Fibroblast of lung (primary cell): ENCODE results near the gene PRB4. TPM values are rescaled to one million over a fixed set of nuclear protein-coding genes. Genes with fewer than 3 reads are reported as not detected.
"Not testable (repeated sequence)": the region's sequence is repeated elsewhere in the genome, so short reads cannot be mapped to it uniquely, and the experiment has no call there.

Experiments
- DNase-seq, 2 donors: peaks; one replicate each; pipeline versions ENCODE4 v3.0.0 to v3.0.0-alpha.2; 2010; ENCODE audit warnings: low read depth in 2 of 2
- H2AFZ ChIP-seq: 2 replicates; pipeline ENCODE4 v1.5.1; 2012; ENCODE audit warnings: low read length, control low read depth, inconsistent platforms
- H3K27ac ChIP-seq: 2 replicates; pipeline ENCODE4 v1.5.1; 2011; ENCODE audit warnings: low read length, control low read depth; ENCODE audit not compliant: insufficient read depth
- H3K27me3 ChIP-seq: 2 replicates; pipeline ENCODE4 v1.5.1; 2011; ENCODE audit warnings: mild to moderate bottlenecking, low read length; ENCODE audit not compliant: control insufficient read depth, insufficient read depth
- H3K36me3 ChIP-seq: 2 replicates; pipeline ENCODE4 v1.5.1; 2011; ENCODE audit warnings: low read length; ENCODE audit not compliant: control insufficient read depth, insufficient read depth
- H3K4me1 ChIP-seq: 2 replicates; pipeline ENCODE4 v1.5.1; 2011; ENCODE audit warnings: low read length; ENCODE audit not compliant: control insufficient read depth, insufficient read depth; ENCODE audit errors: extremely low read depth
- H3K4me2 ChIP-seq: 2 replicates; pipeline ENCODE4 v1.5.1; 2011; ENCODE audit warnings: low read length, control low read depth; ENCODE audit not compliant: insufficient read depth; ENCODE audit errors: extremely low read depth
- H3K4me3 ChIP-seq, 4 experiments: fragments of 200-600 bp in 1 of 4; sonication (generic) in 1 of 4; replicated peaks in 1 of 4; 2 replicates each; pipeline ENCODE4 v1.5.1; 2011 to 2016; ENCODE audit warnings: low read length in 4 of 4, low read depth in 3 of 4, mild to moderate bottlenecking in 3 of 4, control low read depth in 2 of 4, inconsistent platforms in 1 of 4, mixed read lengths in 1 of 4; ENCODE audit not compliant: insufficient read depth in 1 of 4; ENCODE audit errors: control extremely low read depth in 1 of 4
- H3K79me2 ChIP-seq: 2 replicates; pipeline ENCODE4 v1.5.1; 2012; ENCODE audit warnings: mild to moderate bottlenecking, low read length, inconsistent platforms; ENCODE audit not compliant: control insufficient read depth, insufficient read depth
- H3K9ac ChIP-seq: 2 replicates; pipeline ENCODE4 v1.5.1; 2011; ENCODE audit warnings: mild to moderate bottlenecking, low read length, control low read depth; ENCODE audit not compliant: insufficient read depth
- H3K9me3 ChIP-seq: 2 replicates; pipeline ENCODE4 v1.5.1; 2012; ENCODE audit warnings: low read depth, low read length; ENCODE audit not compliant: control insufficient read depth, insufficient read depth
- H4K20me1 ChIP-seq: 2 replicates; pipeline ENCODE4 v1.5.1; 2011; ENCODE audit warnings: low read length; ENCODE audit not compliant: control insufficient read depth, insufficient read depth; ENCODE audit errors: extremely low read depth
- CTCF ChIP-seq, 2 donors: IDR thresholded peaks in 1 of 2; conservative IDR thresholded peaks in 1 of 2; 1 replicate in 1 of 2; 2 replicates in 1 of 2; pipeline ENCODE4 v1.5.1; 2011 to 2012; ENCODE audit warnings: low read length in 2 of 2, control low read depth in 1 of 2, inconsistent platforms in 1 of 2, low read depth in 1 of 2, mild to moderate bottlenecking in 1 of 2
- EZH2 ChIP-seq: IDR thresholded peaks from 2 replicates; pipeline ENCODE4 v1.5.1; 2012; ENCODE audit warnings: low read length, control low read depth, mild to moderate bottlenecking; ENCODE audit errors: missing control alignments
- polyA minus RNA-seq: library from RNA; depleted of rRNA, polyadenylated mRNA; stranded (reverse); fragments of >200 nt; gene quantifications from 2 replicates; pipeline ENCODE4 v1.2.3, GENCODE V29; 2011; ENCODE audit warnings: low replicate concordance
- polyA plus RNA-seq, 2 donors: library from polyadenylated mRNA; depleted of rRNA in 1 of 2; stranded (reverse) in 1 of 2; unstranded in 1 of 2; fragments of >200 nt; gene quantifications; 2 replicates each; pipeline ENCODE4 v1.2.1, GENCODE V29; 2011 to 2012; ENCODE audit warnings: missing spikeins in 1 of 2
- total RNA-seq: library from RNA; depleted of rRNA; stranded (reverse); fragments of >200 nt; gene quantifications from 2 replicates; pipeline ENCODE4 v1.2.1, GENCODE V29; 2014

PRB4 gene
- total RNA-seq (not detected in 2 replicates), polyA plus RNA-seq (not detected in 2 replicates), polyA minus RNA-seq (not detected in 2 replicates)
- not detected in 2 replicates for polyA plus RNA-seq (2012)

DNA sequence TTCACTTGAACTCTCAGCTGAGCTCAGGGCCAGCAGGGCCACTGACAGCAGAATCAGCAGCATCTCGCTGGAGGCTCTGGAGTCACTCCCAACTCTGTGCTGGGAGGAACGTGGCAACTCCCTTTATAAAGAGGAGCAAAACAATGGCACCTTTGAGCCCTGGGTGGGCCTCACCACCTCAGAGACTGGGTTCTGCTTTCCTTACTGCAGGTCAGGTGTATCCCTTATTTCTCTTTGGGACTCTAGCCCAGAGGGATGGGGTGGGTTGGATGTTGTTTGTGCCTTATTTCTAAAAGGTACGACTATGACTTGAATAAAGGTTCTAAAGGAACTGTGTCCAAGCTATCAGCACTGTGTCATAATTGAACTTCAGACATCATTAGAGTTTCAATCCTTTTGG, at the start of gene PRB4:
PRB4 (minus strand) TSS at position 101 of the 400 bp plus-strand sequence; CDS start at position 63, 38 bp downstream.
- Histone ChIP-seq H3K9ac (no peak within 1 kb of the TSS), H3K27ac (no peak within 1 kb of the TSS), H2AFZ (no peak within 1 kb of the TSS), H3K79me2 (no peaks in the 10 kb centered on the region), H3K4me2 (no peak within 1 kb of the TSS), H3K9me3 (no peaks in the 10 kb centered on the region), H3K4me3 (no peak within 1 kb of the TSS), H3K36me3 (no peaks in the 10 kb centered on the region), H3K27me3 (no peaks in the 10 kb centered on the region), H3K4me1 (no peaks in the 10 kb centered on the region), H4K20me1 (no peaks in the 10 kb centered on the region)
- no peak for TF ChIP-seq CTCF (conservative IDR thresholded peaks at IDR 0.05 in 1 of 2, IDR thresholded peaks at IDR 0.05 in 1 of 2; ENCODE audit: low read depth in 1 of 2, low read length in 2 of 2)
- no peak for TF ChIP-seq EZH2
- no peak for DNase-seq

DNA sequence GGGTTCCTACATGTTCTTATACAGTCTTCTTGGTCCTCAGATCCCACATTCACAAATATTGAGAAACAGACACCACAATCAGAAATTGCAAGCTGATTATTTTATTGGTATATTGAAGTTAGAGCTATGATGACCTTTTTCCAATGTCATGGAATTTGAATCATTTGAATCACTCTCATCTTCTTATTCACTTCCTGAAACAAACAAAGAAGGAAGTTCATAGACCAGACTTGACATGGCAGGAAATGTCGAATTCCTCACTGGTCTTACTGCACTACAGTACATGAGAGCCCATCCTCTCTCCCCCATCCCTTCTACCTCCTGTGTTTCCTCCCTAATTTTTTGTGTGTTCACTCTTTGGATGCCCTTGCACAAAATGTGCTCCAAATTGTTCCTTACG, 41.5 kb upstream of the PRB4 start:
- not testable (repeated sequence) for DNase-seq, H4K20me1 ChIP-seq, H3K4me1 ChIP-seq, H3K9ac ChIP-seq, H3K27me3 ChIP-seq, H3K79me2 ChIP-seq, H3K9me3 ChIP-seq, H3K4me3 ChIP-seq, H3K4me2 ChIP-seq, H2AFZ ChIP-seq, H3K36me3 ChIP-seq, H3K27ac ChIP-seq

- H3K27ac ChIP-seq = no peak overlapping the region
- H2AFZ ChIP-seq = no peak overlapping the region
- H3K4me2 ChIP-seq = no peak overlapping the region
- no peak overlapping the region for H3K4me3 ChIP-seq
- TF ChIP-seq CTCF (conservative IDR thresholded peaks at IDR 0.05 in 1 of 2, IDR thresholded peaks at IDR 0.05 in 1 of 2; ENCODE audit: low read depth in 1 of 2, low read length in 2 of 2) = no peak
- TF ChIP-seq EZH2 = no peak
- no peaks in the 10 kb centered on the region for H3K27me3 ChIP-seq
- no peaks in the 10 kb centered on the region for H3K4me1 ChIP-seq
- H3K79me2 ChIP-seq = no peaks in the 10 kb centered on the region
- H3K9me3 ChIP-seq = no peaks in the 10 kb centered on the region
- DNase-seq = no peak
- no peaks in the 10 kb centered on the region for H4K20me1 ChIP-seq
- H3K36me3 ChIP-seq = no peaks in the 10 kb centered on the region
- no peak overlapping the region for H3K9ac ChIP-seq
Measured at GRCh38 chr12:11348439-11348838, 38.2 kb upstream of the PRB4 start.
